Vagina (tissue), 2 donors: Measurements from ENCODE around the gene SNAP23.
A peak's percentile ranks its signal among the peaks of the same experiment; 100 is the strongest.

ENCODE experiments used
- POLR2A ChIP-seq, 2 donors: fragments of 450-650 bp; IDR thresholded peaks; one replicate each; pipeline ENCODE4 v1.6.1; 2017; ENCODE audit warnings: antibody characterized with exemption in 2 of 2, mild to moderate bottlenecking in 2 of 2, moderate library complexity in 2 of 2
- TF ChIP-seq, protein P1 (sequence below), 3 experiments: fragments of 450-650 bp in 2 of 3; fragments of 200-600 bp in 1 of 3; sonication (generic) in 1 of 3; IDR thresholded peaks; one replicate each; pipeline ENCODE4 v1.5.1; 2017 to 2019; ENCODE audit warnings: antibody characterized with exemption in 3 of 3, mild to moderate bottlenecking in 2 of 3, moderate library complexity in 2 of 3

DNA sequence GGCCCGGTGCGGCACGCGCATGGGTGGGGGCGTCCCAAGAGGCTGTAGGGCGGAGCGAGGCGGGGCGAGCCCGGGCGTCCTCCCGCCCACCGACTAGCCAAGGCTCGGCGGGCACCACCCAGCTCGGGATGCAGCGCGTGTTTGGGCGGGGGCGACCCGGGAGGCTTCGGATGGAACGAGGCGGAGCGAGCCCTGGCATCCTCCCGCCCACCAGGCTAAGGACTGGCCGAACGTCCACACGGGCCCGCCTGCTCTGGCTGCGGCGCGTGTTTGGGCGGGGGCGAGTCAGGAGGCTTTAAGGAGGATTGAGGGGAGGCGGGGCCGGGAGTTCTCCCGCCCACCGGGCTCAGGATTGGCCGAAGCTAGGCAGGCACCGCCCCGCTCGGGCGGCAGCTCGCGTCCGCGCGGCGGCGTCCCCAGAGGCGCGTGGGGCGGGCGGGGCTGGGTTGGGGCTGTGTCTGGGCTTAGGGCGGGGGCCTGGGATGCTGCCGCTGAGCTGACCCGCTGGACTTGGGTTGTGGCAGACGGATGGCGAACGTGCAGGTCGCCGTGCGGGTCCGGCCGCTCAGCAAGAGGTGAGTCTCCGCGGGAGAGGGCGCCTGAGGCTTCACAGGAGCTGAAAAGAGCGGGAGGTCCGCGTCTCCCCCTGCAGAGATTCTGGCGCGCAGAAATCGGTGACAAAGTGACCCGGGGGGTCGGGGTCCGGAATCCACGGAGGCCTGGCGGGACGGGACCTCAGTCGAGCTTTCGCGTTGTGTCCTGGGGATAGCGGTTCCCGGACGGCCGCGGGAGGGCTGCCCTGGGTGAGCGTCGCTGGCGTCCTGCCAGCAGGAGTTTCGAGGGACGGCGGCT, 80.0 kb downstream of the SNAP23 start, which contains the start of gene STARD9:
- peak; percentile 17 to 59 for TF ChIP-seq POLR2A (IDR thresholded peaks at IDR 0.05)
- TF ChIP-seq, protein P1, sequence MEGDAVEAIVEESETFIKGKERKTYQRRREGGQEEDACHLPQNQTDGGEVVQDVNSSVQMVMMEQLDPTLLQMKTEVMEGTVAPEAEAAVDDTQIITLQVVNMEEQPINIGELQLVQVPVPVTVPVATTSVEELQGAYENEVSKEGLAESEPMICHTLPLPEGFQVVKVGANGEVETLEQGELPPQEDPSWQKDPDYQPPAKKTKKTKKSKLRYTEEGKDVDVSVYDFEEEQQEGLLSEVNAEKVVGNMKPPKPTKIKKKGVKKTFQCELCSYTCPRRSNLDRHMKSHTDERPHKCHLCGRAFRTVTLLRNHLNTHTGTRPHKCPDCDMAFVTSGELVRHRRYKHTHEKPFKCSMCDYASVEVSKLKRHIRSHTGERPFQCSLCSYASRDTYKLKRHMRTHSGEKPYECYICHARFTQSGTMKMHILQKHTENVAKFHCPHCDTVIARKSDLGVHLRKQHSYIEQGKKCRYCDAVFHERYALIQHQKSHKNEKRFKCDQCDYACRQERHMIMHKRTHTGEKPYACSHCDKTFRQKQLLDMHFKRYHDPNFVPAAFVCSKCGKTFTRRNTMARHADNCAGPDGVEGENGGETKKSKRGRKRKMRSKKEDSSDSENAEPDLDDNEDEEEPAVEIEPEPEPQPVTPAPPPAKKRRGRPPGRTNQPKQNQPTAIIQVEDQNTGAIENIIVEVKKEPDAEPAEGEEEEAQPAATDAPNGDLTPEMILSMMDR (IDR thresholded peaks at IDR 0.05): no peak
